OCI-M2 (cell line): ENCODE data around the gene RFX2.
"Not testable (repeated sequence)": the region's sequence is repeated elsewhere in the genome, so short reads cannot be mapped to it uniquely, and the experiment has no call there.

Source experiments
- DNase-seq: peaks from one replicate; lab custom pipeline; 2025; ENCODE audit not compliant: unreplicated experiment; lab: John Stamatoyannopoulos, UW

RFX2 gene

GRCh38 chr19:6110360-6110977 is at the start of gene RFX2:
Gene RFX2 (minus strand): TSS chr19:6110500. CDS start chr19:6047496, 63,004 bp downstream.
- DNase-seq, result peak; percentile 80

GRCh38 chr19:6156033-6156432 is 45.7 kb upstream of the RFX2 start:
- no peak for DNase-seq

GRCh38 chr19:6150289-6150688 is 40.0 kb upstream of the RFX2 start:
- no peak for DNase-seq

DNA sequence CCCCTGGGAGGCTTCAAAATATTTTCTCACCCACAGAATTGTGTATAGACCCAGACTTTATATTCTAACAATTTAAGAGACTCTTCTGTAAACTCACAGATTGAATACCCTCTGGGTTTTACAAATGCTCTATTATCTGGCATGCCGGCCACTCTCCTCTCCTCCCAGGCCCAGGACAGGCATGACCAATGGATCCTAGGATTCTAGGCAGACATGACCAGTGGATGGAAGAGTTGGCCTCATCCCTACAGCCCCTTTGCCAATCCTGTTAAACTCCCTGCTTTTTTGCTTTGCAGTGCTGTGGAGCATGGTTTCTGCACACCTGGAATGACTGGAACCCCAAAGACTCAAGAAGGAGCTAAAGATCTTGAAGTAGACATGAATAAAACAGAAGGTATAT is 30.9 kb upstream of the RFX2 start:
- no peak for DNase-seq

- no peak for DNase-seq
Observed at GRCh38 chr19:6138511-6138910, 28.2 kb upstream of the RFX2 start.

DNA sequence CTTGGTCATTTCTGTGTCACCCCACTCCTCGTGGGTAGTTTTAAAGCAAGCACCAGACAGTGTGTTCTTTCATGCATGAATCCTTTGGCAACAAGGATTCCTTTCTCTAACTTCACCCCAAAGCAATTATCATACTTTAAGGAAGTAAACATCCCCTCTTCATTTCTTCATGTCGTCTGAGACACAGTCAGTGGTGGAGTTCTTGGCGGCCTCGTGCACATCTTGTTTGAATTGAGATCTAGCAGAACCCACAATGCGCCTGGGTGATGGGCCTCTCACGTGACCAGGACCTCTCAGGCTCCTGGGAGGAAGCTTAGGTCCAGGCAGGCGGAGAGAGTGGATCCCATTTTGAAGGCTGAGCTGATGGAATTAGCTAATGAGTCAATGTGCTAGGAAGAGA is 27.8 kb upstream of the RFX2 start:
- no peak for DNase-seq

GRCh38 chr19:6133231-6133630 is 22.9 kb upstream of the RFX2 start:
- no peak for DNase-seq

DNA sequence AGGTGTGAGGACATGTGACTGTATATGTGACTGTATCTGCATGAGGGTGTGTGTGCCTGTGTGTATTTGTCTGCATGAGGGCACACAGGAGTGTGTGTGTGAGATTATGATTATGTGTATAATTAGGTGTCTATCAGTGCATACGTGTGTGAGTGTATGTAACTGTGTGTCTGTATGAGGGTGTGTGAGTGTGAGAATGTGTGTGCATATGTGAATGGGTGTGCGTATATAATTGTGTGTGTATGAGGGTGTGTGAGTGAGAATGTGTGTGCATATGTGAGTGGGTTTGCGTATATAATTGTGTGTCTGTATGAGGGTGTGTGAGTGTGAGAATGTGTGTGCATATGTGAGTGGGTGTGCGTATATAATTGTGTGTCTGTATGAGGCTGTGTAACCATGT is 22.2 kb upstream of the RFX2 start:
- DNase-seq, result no peak

DNA sequence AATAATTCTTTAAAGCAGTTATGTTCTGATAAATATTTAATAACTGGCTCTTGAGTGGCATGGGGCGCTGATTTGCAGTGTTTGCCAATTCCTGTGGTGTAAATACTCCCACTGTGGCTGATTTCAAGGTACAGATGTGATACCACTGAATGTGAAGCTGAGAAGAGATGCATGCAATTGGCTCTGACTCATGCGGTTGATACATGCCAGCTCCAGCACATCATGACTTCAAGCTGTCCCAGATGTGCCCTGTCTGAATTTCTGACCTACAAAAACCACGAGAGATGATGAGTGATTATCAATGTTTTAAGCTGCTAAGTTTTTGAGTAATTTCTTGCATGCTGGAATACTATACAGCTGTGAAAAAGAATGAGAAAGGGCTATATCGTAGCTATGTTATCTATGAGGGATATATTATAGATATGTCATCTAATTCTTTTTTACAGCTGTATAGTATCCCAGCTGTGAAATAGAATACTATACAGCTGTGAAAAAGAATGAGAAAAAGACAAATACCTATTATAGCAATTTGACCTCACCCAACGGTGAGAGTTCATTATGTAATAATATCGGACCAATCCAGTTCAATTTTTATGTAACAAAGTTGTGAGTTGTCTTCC is 17.5 kb upstream of the RFX2 start:
- no peak for DNase-seq

GRCh38 chr19:6126335-6126974 is 16.2 kb upstream of the RFX2 start:
- no peak for DNase-seq

GRCh38 chr19:6125571-6125989 is 15.3 kb upstream of the RFX2 start:
- DNase-seq, result no peak

DNA sequence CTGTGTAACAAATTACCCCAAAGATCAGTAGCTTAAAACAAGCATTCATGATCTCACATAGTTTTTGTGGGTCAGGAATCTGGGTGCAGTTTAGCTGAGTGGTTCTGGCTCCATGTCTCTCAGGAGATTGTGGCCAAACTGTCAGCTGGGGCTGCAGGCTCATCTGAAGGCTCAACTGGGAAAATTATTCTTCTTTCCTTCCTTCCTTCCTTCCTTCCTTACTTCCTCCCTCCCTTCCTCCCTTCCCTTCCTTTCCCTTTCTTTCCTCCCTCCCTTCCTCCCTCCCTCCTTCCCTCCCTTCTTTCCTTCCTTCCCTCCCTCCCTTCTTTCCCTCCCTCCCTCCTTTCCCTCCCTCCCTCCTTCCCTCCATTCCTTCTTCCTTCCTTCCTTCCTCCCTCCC is 8.7 kb upstream of the RFX2 start:
- no peak for DNase-seq

- no peak for DNase-seq
Observed at GRCh38 chr19:6118043-6118442, 7.7 kb upstream of the RFX2 start.

DNA sequence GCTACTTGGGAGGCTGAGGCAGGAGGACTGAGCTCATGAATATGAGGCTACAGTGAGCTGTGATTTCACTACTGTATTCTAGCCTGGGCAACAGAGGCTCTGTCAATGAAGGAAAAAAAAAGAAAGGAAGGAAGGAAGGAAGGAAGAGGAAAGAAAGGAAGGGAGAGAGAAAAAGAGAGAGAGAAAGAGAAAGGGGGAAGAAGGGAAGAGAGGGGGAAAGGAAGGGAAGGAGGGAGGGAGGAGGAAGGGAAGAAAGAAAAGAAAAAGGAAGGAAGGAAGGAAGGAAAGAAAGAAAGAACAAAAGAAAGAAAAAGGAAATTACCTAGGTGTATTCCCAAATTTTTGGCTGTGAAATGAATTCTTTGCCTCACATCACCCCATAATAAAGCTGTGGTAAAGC is 7.2 kb upstream of the RFX2 start:
- no peak for DNase-seq

GRCh38 chr19:6116749-6117430 is 6.6 kb upstream of the RFX2 start:
- no peak for DNase-seq

DNA sequence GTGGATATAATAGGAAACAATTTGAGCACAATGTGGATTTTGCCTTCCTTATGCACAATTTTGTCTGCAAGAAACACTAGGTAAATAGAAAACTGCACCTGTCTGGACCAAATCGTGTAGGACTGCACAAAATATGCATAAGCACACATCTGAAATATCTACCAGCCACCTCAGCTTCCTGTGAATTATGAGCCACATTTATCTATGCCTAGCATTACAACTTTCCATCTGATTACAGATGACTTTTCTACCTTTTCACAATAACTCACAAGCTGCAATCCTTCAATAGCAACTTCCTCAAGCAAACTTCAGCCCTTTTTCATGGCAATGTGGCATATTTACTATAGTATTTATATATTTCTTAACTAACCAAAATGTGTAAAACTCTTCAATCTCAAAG is 5.7 kb upstream of the RFX2 start:
- DNase-seq, result no peak

GRCh38 chr19:6113616-6114188 is 3.4 kb upstream of the RFX2 start:
- DNase-seq, result no peak

GRCh38 chr19:6109947-6110346 is 353 bp downstream of the RFX2 start:
- DNase-seq, result no peak

DNA sequence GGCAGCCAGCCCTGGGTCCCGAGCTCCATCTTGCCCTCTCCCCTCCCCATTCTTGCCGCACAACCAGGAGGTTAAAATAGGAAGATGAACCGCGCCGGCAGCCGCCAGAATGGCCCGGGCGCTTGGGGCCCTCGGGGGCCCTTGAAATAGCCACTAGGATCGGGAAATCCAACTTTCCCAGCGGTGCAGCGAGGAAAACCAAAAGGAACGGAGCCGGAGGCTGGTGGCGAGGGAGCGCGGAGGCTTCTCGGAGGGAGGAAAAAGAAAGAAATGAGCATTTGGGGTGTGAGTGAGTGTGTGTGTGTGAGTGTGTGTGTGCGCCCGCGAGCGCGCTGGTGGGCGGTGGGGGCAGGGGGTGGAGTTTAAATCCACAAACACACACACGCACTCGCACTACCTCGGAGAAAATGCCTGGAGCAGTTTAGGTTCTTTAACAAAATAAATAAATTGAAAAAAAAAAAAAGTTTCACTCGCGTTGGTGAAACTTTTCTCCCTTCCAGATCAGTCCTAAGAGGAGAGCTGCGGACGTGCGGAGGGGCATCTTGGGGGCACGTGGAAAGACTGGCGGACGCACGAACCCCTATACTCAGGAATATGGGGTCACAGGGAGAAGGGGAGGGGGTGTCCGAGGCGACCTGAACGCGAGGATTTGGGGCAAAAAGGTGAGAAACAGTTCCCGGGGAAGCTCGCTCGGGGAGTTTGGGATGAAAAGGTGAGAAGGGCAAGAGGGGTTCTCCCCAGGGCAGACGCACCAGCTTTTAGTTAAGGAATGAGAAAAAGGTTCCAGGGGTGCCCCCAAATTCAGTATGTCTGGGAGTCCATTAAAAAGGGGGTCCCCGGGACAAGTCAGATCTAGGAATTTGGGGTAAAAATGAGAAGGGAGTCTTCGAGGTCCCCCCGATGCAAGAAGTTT is 1.3 kb downstream of the RFX2 start:
- no peak for DNase-seq

GRCh38 chr19:6106643-6107294 is 3.5 kb downstream of the RFX2 start:
- DNase-seq, result not testable (repeated sequence)
